Fibroblast of pulmonary artery (primary cell): ENCODE data around the gene ENAH.

ENCODE experiments used
- DNase-seq: peaks from one replicate; pipeline ENCODE4 v3.0.0-alpha.2; 2010; ENCODE audit warnings: low read depth
- H3K4me3 ChIP-seq: replicated peaks from 2 replicates; pipeline ENCODE4 v1.5.1; 2011; ENCODE audit warnings: low read depth, mild to moderate bottlenecking, control low read depth, low read length, moderate library complexity
- TF ChIP-seq, protein P1 (sequence below): IDR thresholded peaks from 2 replicates; pipeline ENCODE4 v1.5.1; 2011; ENCODE audit warnings: mild to moderate bottlenecking, control low read depth, low read length, inconsistent platforms; ENCODE audit errors: missing control alignments

ENAH gene

DNA sequence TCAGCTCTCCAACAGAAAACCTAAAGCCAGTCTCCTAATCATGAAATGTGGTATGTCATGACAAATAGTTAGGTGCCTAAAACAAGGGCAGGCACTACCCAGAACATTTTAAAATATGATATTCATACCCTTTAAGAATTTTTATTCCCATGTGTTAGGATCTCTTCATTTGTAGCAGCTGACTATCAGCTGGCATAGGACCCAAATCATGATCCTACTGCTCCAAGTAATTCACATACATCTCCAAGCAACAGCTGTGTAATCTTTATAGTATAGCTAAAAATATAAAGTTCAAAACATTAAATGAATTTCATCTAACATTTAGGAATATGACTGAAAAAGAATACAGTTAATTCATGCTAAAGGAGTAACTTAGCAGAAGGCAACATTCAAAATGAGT, 57.5 kb downstream of the ENAH start:
- DNase-seq, result no peak
- no peak overlapping the region for H3K4me3 ChIP-seq
- TF ChIP-seq, protein P1, sequence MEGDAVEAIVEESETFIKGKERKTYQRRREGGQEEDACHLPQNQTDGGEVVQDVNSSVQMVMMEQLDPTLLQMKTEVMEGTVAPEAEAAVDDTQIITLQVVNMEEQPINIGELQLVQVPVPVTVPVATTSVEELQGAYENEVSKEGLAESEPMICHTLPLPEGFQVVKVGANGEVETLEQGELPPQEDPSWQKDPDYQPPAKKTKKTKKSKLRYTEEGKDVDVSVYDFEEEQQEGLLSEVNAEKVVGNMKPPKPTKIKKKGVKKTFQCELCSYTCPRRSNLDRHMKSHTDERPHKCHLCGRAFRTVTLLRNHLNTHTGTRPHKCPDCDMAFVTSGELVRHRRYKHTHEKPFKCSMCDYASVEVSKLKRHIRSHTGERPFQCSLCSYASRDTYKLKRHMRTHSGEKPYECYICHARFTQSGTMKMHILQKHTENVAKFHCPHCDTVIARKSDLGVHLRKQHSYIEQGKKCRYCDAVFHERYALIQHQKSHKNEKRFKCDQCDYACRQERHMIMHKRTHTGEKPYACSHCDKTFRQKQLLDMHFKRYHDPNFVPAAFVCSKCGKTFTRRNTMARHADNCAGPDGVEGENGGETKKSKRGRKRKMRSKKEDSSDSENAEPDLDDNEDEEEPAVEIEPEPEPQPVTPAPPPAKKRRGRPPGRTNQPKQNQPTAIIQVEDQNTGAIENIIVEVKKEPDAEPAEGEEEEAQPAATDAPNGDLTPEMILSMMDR, result no peak

DNA sequence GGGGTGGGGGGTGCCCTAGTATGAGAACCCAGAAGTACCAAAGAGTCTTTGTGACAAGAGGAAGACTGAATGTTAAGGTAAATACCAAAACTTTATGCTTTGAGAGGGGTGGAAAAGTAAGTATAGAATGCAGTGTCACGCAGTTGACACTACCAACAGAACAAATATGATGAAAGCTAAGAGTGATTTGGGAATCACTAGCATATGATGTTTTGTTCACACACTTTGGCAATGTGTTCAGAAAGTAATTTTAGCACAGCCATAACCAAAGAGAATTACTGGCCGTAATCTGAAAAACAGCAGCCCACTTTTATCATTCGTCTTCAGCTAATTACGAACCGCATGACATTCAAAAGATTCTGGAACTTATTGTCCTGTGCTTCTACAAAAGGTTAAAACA, 59.5 kb downstream of the ENAH start:
- TF ChIP-seq, protein P1, result no peak

DNA sequence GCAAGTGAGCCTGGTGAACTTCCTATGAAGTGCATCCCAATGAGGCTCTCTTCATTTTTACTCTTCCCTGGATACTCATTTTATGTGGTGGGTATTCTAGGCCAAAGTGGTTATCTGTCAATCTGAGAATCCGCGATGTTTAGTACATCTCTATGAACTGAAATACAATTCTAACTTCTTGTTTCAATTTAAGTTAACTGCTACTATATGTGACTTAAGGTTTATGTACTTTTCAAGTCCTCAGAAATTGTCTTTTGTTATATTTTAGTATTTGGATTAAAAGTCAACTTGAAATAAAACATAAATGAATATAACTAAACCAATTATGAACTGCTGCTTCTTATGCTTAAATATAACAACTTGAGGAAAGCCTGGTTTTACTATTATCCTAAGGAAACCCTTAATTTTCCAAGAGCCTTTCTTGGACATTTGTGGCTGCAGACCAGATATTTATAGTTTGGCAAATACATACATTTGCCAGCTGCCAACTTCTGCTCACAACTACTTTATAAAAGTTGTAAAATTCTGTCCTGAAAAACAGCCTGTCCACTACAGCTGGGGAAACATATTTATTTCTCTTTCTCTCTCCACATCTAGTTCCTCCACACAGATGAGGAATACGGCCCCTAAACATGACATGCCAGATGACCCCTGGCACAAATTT, 60.4 kb downstream of the ENAH start:
- TF ChIP-seq, protein P1, result no peak
- H3K4me3 ChIP-seq, result no peak overlapping the region
- DNase-seq, result no peak

More for the DNA sequence above, 59.5 kb downstream of the ENAH start:
- no peak for DNase-seq
- H3K4me3 ChIP-seq, result no peak overlapping the region

DNA sequence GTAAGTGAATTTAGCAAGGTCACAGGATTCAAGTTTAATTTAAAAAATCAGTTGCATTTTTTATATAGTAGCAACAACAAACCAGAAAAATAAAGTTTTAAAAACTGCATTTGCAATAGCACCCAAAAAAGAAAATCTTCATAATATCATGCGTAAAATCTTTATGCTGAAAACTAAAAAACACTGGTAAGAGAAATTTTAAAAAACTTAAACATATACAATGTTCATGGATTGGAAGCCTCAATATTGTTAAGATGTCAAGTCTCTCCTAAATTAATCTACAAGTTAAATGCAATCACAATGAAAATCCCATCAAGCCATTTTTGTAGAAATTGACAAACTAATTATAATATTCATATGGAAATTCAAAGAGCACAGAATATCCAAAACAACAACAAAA, 65.6 kb downstream of the ENAH start:
- no peak for DNase-seq
- TF ChIP-seq, protein P1, result no peak

DNA sequence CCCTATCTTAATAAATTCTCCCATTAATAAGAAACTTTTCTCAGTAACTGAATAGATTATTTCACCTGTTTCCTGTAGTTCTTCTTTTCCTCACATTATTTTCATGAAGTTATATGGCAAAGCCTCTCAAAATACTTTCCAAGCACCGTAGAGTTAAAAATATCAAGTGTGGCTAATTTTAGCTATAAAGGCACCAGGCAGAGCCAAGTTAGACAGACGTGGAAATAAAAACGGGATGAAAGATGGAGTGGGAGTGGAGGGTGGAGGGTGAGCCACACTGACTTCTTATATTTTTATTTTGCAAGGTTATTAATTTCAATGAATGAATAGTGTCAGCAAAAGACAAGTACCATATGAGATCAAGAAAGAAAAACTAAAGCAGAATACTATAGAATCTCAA, 71.7 kb downstream of the ENAH start:
- no peak overlapping the region for H3K4me3 ChIP-seq
- TF ChIP-seq, protein P1, result no peak
- no peak for DNase-seq

More for the DNA sequence above, 65.6 kb downstream of the ENAH start:
- H3K4me3 ChIP-seq, result no peak overlapping the region

DNA sequence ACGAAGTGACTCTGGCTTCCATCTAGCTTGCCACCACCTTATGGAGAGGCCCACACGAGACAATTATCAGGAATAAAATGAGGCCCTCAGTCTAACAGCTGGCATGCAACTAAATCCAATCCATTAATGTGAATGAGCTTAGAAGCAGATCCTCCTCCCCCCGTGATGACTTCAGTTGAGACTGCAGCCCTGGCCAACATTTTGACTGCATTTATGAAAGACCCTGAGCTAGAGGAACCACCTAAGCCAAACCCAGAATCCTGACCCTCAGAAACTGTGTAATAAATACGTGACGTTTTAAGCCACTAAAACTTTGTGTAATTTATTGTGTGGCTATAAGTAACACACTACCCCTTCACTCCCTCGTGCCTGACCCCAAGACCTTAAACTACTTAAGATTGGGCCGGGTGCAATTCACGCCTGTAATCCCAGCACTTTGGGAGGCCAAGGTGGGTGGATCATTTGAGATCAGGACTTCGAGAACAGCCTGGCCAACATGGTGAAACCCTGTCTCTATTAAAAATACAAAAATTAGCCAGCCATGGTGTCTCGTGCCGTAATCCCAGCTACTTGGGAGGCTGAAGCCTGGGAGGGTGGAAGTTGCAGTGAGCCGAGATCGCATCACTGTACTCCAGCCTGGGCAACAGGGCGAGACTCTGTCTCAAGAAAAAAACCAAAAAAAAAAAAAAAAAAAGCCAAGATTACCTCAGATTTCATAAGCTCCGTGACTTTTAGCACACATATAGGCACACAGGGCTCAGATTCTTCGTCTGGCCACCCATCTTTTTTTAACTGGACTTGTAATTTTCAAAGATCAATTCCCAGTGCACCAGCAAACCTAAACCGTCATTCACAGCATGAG, 72.5 kb downstream of the ENAH start:
- DNase-seq, result no peak
- H3K4me3 ChIP-seq, result no peak overlapping the region
- TF ChIP-seq, protein P1, result no peak
